ENCODE results near the gene HRK.

- TF ChIP-seq POLR2A (IDR thresholded peaks at IDR 0.05; ENCODE audit: extremely low read depth, insufficient read length) (no peak), CTCF (IDR thresholded peaks at IDR 0.05; ENCODE audit: low read depth, low read length) (no peak), MAX (IDR thresholded peaks at IDR 0.05; ENCODE audit: low read depth, low read length) (no peak)
Measured at GRCh38 chr12:116927244-116927940, 46.2 kb upstream of the HRK start.

Data from NB4 (cell line).